Effector memory CD4-positive, alpha-beta T cell (primary cell): ENCODE data around the gene SMC1A.

ENCODE experiments used
- DNase-seq, 3 donors: peaks; one replicate each; pipeline ENCODE4 v3.0.0-alpha.2; 2020
- H3K27ac ChIP-seq: 2 replicates; pipeline ENCODE4 v1.7.0; 2013; ENCODE audit warnings: mild to moderate bottlenecking, low read length, moderate library complexity; ENCODE audit not compliant: insufficient read depth, poor library complexity, severe bottlenecking
- H3K27me3 ChIP-seq: replicated peaks from 2 replicates; pipeline ENCODE4 v1.7.0; 2013; ENCODE audit warnings: mild to moderate bottlenecking, low read length; ENCODE audit not compliant: insufficient read depth, control insufficient read depth, poor library complexity, severe bottlenecking
- H3K36me3 ChIP-seq: 2 replicates; pipeline ENCODE4 v1.7.0; 2013; ENCODE audit warnings: mild to moderate bottlenecking, low read length, moderate library complexity; ENCODE audit not compliant: control insufficient read depth, insufficient read depth
- H3K4me1 ChIP-seq: 2 replicates; pipeline ENCODE4 v1.7.0; 2013; ENCODE audit warnings: low read length, mild to moderate bottlenecking; ENCODE audit not compliant: control insufficient read depth, insufficient read depth, poor library complexity, severe bottlenecking
- H3K4me3 ChIP-seq: 2 replicates; pipeline ENCODE4 v1.7.0; 2013; ENCODE audit warnings: low read length, low read depth, mild to moderate bottlenecking; ENCODE audit not compliant: insufficient read depth, poor library complexity, severe bottlenecking
- H3K9me3 ChIP-seq: 2 replicates; pipeline ENCODE4 v1.7.0; 2013; ENCODE audit warnings: mild to moderate bottlenecking, low read length, moderate library complexity; ENCODE audit not compliant: control insufficient read depth

The SMC1A gene

DNA sequence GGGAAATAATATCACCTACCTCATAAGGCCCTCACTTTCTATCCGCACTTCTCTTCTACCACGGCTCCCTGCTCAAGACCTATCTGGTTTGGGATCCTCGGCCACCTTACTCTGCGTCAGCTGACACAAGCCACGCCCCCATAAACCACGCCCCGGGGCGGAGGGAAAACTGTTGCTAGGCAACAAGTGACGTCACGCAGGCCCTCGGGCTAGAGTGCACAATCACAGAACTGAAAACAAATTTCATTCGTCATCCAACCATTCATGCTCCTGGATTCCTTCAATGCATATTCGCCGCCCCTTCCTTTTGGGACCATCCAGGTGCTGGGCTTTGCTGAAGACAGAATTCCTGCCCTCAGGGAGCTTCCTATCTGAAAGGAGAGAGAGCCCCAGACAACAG is 66.3 kb downstream of the SMC1A start:
- DNase-seq = no peak
- H3K36me3 ChIP-seq = no peaks in the 10 kb centered on the region

DNA sequence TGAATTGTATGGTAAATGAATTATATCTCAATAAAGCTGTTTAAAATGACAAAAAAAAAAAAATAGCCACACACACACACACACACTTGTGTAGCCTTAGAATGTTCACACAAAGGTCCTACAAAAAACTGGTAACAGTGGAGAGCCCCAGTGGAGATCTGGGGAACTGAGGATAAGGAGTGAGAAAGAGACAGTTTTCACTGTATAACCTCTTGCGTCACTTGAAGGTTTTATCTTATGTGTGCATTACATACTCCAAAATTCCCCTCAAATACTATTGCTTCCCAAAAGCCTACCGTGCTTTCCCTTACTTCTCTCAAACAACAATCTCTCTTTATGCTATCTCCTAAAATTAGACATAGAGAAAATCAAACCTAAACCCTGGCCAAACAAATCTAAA is 67.8 kb downstream of the SMC1A start:
- H3K27me3 ChIP-seq = no peaks in the 10 kb centered on the region
- H3K4me1 ChIP-seq = no peaks in the 10 kb centered on the region
- no peaks in the 10 kb centered on the region for H3K9me3 ChIP-seq
- no peak overlapping the region for H3K4me3 ChIP-seq
- no peak overlapping the region for H3K27ac ChIP-seq
- H3K36me3 ChIP-seq = no peaks in the 10 kb centered on the region
- no peak for DNase-seq

More for the DNA sequence above, 66.3 kb downstream of the SMC1A start:
- no peaks in the 10 kb centered on the region for H3K9me3 ChIP-seq
- no peak overlapping the region for H3K27ac ChIP-seq
- H3K4me3 ChIP-seq = no peak overlapping the region
- H3K27me3 ChIP-seq = no peaks in the 10 kb centered on the region
- no peaks in the 10 kb centered on the region for H3K4me1 ChIP-seq

DNA sequence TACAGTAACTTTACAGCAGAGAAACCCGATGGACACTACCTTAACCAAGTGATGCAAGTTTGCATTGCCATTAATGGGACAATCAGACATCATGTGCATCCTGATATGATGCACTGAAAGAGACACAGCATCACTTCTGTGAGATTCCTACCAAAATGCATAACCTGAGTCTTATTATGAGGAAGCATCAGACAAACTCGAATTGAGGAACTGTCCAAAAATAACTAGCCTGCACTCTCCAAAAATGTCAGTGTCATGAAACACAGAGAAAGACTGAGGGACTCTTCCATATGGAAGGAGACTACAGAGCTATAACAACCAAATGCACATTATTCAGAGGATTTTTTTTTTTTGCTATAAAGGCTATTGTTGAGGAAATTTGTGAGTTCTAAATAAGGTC is 74.5 kb downstream of the SMC1A start:
- Histone ChIP-seq H3K36me3 (no peaks in the 10 kb centered on the region), H3K9me3 (no peaks in the 10 kb centered on the region), H3K4me3 (no peak overlapping the region), H3K4me1 (no peaks in the 10 kb centered on the region), H3K27ac (no peak overlapping the region), H3K27me3 (no peaks in the 10 kb centered on the region)
- DNase-seq = no peak

DNA sequence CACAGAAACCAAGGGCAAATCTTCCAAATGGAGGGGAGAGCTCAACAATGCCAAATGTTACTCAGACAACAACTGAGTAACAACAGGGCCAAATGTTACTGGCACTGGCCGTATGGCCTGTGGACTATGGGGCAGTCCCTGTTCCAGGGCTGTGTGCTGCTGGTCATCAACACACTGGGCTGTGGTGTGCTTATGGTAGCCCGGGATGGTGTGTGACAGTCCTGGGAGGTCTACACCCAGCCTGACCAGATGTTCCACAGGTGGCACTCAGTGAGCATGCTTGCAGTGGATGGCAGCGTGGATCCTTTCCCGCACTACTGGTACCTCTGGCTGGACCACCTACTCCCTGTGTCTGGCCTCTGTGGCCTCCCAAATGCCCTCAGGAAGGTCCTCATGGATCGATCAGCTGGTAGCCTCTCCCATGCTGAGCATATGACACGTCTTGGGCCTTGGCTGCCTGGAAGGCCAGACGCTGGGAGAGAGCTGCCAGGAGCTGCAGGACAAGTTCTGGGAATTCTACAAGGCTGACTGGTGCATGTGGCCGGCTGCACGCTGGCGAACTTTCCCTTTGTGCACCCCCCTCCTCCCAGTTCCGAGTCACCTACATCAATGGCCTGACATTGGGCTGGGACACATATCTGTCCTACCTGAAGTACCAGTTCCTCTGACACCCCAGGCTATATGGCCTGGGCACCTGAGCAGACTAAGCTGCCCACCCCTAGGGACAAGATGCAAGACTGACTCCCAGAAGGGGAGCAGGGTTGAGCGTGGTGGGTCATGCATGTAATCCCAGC is 81.4 kb downstream of the SMC1A start:
- no peaks in the 10 kb centered on the region for H3K27me3 ChIP-seq
- no peak overlapping the region for H3K27ac ChIP-seq
- no peaks in the 10 kb centered on the region for H3K4me1 ChIP-seq
- no peaks in the 10 kb centered on the region for H3K9me3 ChIP-seq
- no peak overlapping the region for H3K4me3 ChIP-seq
- DNase-seq = no peak
- no peaks in the 10 kb centered on the region for H3K36me3 ChIP-seq

DNA sequence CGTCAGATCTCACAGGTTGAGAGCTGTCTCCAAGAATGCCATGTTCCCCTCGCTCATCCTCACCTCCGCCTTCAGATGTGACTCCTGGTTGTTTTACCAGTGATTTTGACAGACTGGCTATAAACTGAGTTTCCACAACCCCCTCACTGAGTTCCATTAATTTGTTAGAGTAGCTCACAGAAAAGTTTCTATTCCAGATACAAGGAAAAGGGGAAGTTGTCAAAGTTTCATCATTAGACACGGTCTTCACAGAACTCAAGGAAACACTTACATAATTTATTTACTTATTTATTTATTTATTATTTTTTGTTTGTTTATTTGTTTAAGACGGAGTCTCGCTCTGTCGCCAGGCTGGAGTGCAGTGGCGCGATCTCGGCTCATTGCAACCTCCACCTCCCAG is 85.4 kb downstream of the SMC1A start:
- Histone ChIP-seq H3K4me3 (no peak overlapping the region), H3K27ac (no peak overlapping the region), H3K27me3 (no peaks in the 10 kb centered on the region), H3K36me3 (no peaks in the 10 kb centered on the region), H3K4me1 (no peaks in the 10 kb centered on the region), H3K9me3 (no peaks in the 10 kb centered on the region)
- no peak for DNase-seq

DNA sequence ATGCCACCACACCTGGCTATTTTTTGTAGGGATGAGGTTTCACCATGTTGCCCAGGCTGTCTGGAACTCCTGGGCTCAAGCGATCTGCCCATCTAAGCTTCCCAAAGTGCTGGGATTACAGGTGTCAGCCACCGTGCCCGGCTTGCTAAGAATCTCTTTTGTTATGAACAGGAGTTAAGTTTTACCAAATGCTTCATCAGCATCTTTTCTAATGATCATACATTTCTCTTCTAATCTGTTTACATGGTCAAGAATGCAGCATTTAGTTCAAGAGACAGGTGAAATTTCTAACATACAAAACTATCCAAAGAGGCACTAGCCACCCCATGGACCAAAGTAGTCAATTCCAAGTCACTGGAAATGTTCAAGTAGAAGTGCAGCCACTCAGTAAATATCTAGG is 88.6 kb downstream of the SMC1A start:
- Histone ChIP-seq H3K27ac (no peak overlapping the region), H3K9me3 (no peaks in the 10 kb centered on the region), H3K4me3 (no peak overlapping the region), H3K36me3 (no peaks in the 10 kb centered on the region), H3K27me3 (no peaks in the 10 kb centered on the region), H3K4me1 (no peaks in the 10 kb centered on the region)
- no peak for DNase-seq

DNA sequence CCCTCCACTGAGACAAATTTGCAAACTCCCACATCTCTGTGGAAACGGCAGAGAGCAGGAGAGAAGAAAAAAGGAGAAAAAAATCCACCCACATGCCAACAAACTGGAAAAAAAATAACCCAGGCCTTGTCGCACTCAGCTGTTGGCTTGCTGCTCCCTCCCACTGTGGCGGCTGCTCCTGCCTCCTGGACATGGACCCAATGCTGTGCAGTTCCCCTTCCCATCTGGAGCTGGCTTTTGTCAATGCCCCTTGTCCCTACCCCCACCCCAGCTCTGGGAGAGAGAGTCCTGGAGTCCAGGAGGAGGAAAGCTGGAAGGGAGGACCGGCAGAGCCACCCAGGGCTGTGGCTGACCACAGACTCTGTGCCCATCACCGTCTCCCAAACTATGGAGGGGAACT is 90.2 kb downstream of the SMC1A start:
- Histone ChIP-seq H3K27ac (no peak overlapping the region), H3K4me1 (no peaks in the 10 kb centered on the region), H3K9me3 (no peaks in the 10 kb centered on the region), H3K4me3 (no peak overlapping the region), H3K27me3 (no peaks in the 10 kb centered on the region), H3K36me3 (no peaks in the 10 kb centered on the region)
- no peak for DNase-seq

DNA sequence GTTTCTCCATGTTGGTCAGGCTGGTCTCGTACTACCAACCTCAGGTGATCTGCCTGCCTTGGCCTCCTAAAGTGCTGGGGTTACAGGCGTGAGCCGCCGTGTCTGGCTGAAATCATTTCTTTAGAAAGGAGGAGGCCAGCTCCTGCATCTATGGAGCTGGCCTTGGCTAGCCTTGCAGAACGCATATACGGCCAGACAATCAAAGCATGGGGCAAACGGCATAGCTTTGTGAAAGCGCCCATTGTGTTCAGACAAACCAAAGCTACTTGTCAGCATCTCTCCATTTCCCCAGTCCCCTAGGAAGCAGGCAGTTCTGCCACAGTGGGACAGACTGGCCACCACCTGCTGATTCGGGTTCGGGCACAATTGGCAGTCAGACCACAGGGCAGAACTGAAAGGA is 92.1 kb downstream of the SMC1A start:
- H3K27me3 ChIP-seq = no peaks in the 10 kb centered on the region
- no peaks in the 10 kb centered on the region for H3K36me3 ChIP-seq
- H3K9me3 ChIP-seq = no peaks in the 10 kb centered on the region
- DNase-seq = no peak
- H3K4me1 ChIP-seq = no peaks in the 10 kb centered on the region
- H3K27ac ChIP-seq = no peak overlapping the region
- no peak overlapping the region for H3K4me3 ChIP-seq

DNA sequence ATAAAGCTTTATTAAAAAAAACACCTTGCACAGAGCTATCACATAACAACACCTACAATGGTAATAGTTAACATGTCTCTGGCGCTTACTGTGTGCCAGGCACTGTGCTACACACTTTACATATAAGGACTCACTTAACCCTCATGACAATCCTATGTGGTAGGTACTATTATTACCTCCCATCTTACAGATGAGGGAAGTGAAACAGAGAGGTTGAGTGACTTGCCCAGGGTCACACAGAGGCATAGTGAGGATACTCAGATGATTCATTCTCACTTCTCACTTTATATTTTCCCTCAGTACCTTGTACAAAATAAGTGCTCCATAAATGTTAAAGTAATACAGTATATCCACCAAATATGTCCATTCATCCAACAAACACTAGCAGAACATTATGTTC is 97.7 kb downstream of the SMC1A start:
- no peak overlapping the region for H3K27ac ChIP-seq
- peaks cover 12% of the 10 kb centered on the region for H3K27me3 ChIP-seq
- H3K36me3 ChIP-seq = no peaks in the 10 kb centered on the region
- H3K4me1 ChIP-seq = peaks cover 8% of the 10 kb centered on the region
- no peaks in the 10 kb centered on the region for H3K9me3 ChIP-seq
- no peak overlapping the region for H3K4me3 ChIP-seq
- DNase-seq = no peak
